Gastroesophageal sphincter (tissue), 3 donors: ENCODE results near the gene TRIM74.
"Not testable (repeated sequence)": the region's sequence is repeated elsewhere in the genome, so short reads cannot be mapped to it uniquely, and the experiment has no call there.

ENCODE experiments used
- POLR2AphosphoS5 ChIP-seq: sonication (generic); formaldehyde crosslinking; IDR thresholded peaks from one replicate; pipeline ENCODE4 v1.6.1; 2017; ENCODE audit warnings: antibody characterized with exemption
- TF ChIP-seq, protein P1 (sequence below), 4 experiments: fragments of 200-600 bp in 2 of 4; fragments of 450-650 bp in 2 of 4; sonication (generic) in 1 of 4; IDR thresholded peaks; one replicate each; pipeline ENCODE4 v1.5.1; 2017 to 2019; ENCODE audit warnings: antibody characterized with exemption in 4 of 4, mild to moderate bottlenecking in 2 of 4, moderate library complexity in 2 of 4

- TF ChIP-seq POLR2AphosphoS5 = not testable (repeated sequence)
- TF ChIP-seq, protein P1, sequence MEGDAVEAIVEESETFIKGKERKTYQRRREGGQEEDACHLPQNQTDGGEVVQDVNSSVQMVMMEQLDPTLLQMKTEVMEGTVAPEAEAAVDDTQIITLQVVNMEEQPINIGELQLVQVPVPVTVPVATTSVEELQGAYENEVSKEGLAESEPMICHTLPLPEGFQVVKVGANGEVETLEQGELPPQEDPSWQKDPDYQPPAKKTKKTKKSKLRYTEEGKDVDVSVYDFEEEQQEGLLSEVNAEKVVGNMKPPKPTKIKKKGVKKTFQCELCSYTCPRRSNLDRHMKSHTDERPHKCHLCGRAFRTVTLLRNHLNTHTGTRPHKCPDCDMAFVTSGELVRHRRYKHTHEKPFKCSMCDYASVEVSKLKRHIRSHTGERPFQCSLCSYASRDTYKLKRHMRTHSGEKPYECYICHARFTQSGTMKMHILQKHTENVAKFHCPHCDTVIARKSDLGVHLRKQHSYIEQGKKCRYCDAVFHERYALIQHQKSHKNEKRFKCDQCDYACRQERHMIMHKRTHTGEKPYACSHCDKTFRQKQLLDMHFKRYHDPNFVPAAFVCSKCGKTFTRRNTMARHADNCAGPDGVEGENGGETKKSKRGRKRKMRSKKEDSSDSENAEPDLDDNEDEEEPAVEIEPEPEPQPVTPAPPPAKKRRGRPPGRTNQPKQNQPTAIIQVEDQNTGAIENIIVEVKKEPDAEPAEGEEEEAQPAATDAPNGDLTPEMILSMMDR (IDR thresholded peaks at IDR 0.05) = not testable (repeated sequence)
Measured at GRCh38 chr7:72944937-72945336, 24.3 kb downstream of the TRIM74 start.
